ENCODE results near the gene ADAP1.
A peak's percentile ranks its signal among the peaks of the same experiment; 100 is the strongest.

The ADAP1 gene

GRCh38 chr7:889391-889790, 65.1 kb downstream of the ADAP1 start:
- DNase-seq: no peak

GRCh38 chr7:889025-889390, 65.5 kb downstream of the ADAP1 start:
- DNase-seq: no peak

- DNase-seq: no peak
Observed at GRCh38 chr7:888081-889024, 66.1 kb downstream of the ADAP1 start.

DNA sequence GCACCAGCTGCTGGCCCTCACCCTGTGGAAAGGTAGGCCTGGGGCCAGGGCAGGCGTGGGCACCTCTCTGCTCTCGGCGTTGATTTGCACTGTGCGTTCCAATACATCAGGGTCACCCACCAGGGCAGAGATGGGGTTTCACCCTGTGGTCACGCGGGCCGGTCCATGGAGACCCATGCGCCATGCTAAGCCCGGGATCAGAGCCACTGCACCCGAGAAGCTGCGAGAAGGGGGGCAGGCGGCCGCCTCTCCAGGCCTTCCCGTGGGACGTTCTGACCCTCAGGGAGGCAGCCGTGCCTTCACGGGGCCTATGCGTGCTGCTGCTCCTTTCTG, 67.0 kb downstream of the ADAP1 start:
- no peak for DNase-seq

DNA sequence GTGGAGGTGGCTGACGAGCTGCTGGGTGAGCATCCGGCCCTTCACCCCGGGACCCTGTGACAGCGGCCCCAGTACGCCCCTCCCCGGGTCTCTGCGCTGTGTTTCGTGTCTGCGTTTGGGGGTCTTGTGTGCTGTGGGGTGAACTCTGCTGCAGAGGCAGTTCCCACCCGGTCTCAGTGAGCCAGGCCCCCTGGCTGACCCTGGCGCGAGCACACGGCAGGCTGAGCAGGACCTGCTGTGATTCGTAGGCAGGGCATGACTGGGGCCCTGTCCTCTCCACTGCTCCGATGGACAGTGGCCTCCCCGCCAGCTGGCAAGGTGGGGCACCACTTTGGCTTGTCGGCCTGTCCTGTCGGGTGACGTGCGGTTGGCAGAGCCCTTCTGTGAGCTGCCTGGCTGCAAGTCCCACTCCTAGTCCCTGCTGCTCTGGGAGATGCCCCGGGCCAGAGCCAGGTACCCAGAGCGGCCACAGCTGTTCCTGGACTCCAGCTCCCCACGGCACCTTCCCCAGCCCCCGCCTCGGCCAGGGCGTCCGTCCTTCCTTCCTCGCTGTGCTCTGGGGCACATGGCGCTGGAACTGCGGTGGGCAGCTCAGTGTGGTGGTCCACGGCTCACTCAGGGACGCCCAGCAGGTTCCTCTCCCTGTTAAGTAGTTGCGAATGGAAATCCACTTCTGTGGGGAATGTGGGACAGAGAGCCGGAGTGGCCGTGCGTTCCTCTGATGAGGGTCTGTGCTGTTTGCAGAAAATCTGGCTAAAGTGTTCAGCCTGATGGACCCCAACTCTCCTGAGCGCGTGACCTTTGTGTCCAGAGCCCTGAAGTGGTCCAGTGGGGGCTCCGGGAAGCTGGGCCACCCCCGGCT, 67.6 kb downstream of the ADAP1 start:
- DNase-seq: no peak

GRCh38 chr7:885893-886625, 68.4 kb downstream of the ADAP1 start:
- DNase-seq: no peak

DNA sequence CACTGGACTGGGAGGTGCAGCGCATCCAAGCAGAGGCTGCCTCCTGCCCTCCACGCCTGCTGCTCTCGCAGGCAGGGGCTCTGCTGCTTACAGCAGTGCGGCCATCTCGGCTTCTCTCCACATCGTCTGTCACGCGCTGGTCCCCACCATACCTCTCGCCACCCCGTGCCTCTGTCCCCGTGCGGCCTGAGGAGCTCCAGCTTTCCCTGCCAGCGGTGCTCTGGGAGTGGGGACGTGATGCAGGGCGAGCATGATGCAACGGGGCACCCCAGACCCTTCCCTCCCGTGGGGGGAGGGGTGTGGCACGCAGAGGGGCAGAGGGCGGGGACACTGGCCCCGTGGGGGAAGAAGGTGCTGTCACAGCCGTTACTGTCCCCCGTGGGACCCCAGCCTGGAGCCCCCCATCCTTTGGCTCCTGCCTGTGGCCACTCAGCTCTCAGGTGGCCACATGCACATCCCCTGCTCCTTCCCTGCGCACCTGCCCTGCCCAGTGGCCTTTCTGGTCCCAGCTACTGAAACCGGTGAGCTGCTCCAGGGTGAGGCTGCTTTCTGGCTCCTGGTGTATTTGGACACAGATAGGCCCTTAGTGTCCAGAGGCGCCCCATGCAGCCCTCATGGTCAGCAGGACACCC, 69.1 kb downstream of the ADAP1 start:
- DNase-seq: no peak

GRCh38 chr7:884191-885003, 70.1 kb downstream of the ADAP1 start:
- DNase-seq: no peak

GRCh38 chr7:883055-884021, 71.1 kb downstream of the ADAP1 start:
- no peak for DNase-seq

DNA sequence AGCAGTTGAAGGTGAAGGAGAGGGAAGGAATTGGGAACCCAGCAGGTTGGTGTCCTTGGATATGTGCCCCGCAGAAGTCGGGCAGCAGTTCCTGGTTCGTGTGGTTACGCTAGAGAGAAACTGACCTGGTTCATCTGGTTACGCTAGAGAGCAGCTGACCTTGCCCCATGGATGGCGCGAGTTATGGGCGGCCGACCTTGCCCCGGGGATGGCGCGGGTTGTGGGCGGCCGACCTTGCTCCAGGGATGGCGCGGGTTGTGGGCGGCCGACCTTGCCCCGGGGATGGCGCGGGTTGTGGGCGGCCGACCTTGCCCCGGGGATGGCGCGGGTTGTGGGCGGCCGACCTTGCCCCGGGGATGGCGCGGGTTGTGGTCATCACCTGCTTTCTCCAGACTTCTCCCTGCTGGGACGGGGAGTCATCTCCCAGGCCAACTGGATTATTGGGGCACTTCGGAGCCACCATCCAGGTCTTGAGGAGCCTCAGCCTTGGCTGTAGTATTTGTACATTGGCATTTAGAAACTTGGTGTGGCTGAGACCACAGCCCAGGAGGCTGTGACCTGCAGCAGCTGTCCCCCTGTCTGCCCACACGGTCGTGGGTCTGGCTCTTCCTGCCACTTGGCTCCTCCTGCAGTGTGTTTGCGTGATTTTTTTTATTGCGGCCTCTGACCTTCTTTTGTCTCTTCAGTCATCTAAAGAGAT, 72.0 kb downstream of the ADAP1 start:
- no peak for DNase-seq

DNA sequence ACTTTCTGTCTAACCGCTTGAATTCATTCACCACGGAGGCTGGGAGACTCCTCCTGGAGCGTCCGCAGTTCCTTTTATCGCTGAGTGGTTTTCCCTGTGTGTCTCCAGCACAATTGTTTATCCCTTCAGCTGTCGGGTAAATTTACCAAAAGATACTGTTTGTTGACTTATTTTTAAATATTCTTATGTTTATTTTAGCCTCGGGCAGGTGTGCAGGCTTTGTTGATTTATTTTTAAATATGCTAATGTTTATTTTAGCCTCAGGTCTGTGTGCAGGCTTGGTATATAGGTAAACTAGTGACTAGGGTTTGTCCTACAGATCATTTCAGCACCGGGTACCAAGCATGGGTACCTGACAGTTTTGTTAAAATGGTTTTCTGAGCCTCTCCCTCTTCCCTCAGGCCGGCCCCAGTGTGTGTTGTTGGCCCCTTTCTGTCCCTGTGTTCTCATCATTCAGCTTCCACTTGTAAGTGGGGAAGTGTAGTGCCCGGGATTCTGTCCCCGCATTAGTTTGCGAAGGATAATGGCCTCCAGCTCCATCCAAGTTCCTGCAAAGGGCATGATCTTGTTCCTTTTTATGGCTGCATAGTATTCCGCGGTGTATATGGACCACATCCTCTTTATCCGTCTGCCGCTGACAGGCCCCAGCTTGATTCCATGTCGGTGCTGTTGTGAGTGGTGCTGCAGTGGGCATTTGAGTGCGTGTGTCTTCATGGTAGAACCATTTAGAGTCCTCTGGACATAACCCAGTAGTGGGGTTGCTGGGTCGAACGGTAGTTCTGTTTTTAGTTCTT, 72.8 kb downstream of the ADAP1 start:
- DNase-seq: no peak

DNA sequence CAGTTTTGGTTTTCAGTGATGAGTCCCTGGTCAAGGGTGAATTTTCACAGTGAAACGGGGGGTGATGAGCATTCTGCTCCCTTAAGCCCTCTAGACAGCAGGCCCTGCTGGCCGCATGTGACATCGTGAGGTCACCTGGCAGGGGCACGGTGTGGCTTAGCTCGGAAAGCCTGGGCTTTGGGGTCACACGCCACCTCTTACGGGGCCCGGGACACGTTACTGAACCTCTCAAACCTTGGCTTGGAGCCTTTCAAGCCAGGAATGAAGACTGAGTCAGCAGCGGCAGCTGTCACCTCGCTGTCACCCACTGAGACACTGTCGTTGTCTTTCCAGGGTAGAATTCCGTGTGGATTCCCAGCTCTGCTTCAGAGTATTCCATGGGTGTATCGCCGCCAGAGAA, 74.0 kb downstream of the ADAP1 start:
- no peak for DNase-seq

- no peak for DNase-seq
Observed at GRCh38 chr7:879706-880105, 74.8 kb downstream of the ADAP1 start.

DNA sequence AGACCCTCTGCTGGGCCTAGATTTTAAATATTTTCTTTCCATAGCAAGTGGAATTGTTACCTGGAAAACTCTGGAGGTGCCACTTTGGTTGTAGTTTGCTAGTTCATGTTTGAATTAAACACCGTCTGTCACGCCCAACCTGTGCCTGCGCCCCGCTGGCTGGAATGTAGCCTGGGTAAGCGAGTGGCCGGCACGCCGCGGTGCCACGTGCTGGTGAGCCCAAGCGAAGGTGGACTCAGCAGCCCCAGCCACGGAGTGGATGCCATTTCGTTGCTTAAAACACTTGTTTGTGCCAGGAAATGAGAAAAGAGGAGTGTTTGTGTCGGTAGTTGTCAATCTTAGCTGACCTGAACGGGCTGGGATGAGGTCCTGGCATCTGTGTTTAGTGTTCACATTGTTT, 75.4 kb downstream of the ADAP1 start:
- DNase-seq: no peak

DNA sequence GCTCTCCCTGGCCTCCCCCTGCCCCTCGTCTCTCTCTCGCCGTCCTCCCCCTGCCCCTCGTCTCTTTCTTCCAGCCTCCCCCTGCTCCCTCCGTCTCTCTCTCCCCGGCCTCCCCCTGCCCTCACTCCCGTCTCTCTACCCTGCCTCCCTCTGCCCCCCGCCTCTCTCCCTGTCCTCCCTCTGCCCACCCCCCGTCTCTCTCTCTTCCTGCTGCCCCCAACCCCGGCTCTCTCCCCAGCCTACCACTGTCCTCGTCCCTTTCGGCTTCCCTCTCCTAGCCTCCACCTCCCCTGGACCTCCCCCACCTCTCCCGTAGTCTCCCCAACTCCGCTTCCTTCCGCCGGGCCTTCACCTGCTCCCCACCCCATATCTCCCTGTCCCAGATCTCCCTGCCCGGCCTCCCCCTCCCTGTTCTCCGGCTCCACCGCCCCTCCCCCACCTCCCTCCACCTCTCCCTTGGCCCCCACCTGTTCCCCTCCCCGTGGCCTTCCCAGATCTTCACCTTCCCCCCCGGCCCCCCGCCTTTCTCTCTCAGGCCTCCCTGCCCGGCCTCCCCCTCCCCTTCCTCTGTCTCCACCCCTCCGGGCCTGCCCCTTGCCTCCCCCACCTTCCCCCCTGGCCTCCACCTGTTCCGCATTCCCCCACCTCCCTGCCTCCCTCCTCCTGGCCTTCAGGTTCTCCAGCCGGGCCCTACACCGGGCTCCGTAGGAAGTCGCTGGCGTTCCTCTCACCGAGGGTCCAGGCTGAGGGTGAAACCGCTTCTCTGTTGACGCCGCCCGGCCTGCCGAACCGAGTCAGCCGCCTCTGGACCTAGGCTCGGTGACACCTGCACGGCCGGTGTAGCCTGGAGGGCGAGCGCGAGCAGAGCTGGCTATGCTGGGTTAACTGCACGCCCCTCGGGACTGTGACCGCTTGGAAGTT, 76.9 kb downstream of the ADAP1 start:
- peak; percentile 39 for DNase-seq

DNA sequence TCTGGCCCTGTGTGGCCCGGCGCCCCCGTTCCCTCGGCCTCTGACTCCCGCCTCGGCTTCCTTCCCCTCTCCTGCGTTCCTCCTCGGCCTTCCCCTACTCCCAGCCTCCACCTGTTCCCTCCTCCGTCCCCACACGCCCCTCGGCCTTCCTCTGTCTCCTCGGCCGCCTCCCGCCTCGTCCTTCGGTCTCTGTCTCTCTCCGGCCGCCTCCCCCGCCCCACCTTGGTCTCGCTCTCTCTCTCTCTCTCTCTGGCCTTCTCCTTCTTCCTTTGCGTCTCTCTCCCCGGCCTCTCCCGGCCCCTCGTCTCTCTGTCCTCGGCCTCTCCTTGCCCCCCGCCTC, 77.5 kb downstream of the ADAP1 start:
- peak; percentile 60 for DNase-seq

DNA sequence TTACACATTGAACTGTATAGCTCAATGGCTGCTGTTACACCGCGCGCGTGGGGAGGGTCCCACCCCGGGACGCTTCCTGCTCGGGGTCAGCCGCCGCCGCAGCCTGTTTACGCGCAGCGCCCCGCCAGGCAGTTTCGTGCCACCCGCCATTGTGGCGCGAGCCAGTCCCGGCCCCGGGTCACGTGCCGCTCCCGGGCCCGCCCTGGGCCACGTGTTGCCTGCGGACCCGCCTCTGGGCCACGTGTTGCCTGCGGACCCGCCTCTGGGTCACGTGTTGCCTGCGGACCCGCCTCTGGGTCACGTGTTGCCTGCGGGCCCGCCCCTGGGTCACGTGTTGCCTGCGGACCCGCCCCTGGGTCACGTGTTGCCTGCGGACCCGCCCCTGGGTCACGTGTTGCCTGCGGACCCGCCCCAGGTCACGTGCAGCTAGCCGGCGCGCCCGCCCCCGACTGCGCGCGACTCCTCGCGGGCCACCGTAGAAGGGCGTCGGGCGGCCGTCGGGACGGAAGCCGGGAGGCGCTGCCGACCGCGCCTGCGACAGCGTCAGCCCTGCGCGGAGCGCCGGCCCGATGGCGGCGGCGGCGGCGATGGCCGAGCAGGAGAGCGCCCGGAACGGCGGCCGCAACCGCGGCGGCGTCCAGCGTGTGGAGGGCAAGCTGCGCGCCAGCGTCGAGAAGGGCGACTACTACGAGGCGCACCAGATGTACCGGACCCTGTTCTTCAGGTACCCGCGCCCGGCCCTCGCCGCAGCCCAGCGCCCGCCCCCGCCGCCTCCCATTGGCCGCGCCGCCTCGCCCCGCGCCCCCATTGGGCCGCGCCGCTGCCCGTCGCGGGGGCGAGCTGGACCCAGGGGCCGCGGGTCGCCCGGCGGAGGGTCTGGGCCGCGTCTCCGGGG, 78.2 kb downstream of the ADAP1 start, which contains the start of gene GET4:
GET4 (plus strand) TSS at position 478 of the 895 bp plus-strand sequence; CDS start at position 570, 92 bp downstream.
- DNase-seq: peak; percentile 92

All from OCI-M1 (cell line).